ENCODE data around the gene FAM199X. TPM values are rescaled to one million over a fixed set of nuclear protein-coding genes. Genes with fewer than 3 reads are reported as not detected.

FAM199X gene
- total and polyA plus RNA-seq, 2 donors (not counting 3 experiments of a cell fraction or from before 2014, with no cell fraction given) = 4.0 to 16.8 TPM

- Histone ChIP-seq H3K79me2 (ENCODE audit: control insufficient read depth, insufficient read depth, low read length) (peaks cover 2% of the 10 kb centered on the region), H3K9me1 (replicated peaks; ENCODE audit: control insufficient read depth, extremely low read depth, insufficient read depth, low read length) (no peaks in the 10 kb centered on the region), H3K27ac (ENCODE audit: insufficient read depth, low read depth, low read length) (no peak overlapping the region), H3K4me3 (replicated peaks in 1 of 3; ENCODE audit: insufficient read depth in 1 of 3, low read depth in 1 of 3, low read length in 3 of 3) (no peak overlapping the region), H4K20me1 (replicated peaks; ENCODE audit: control insufficient read depth, extremely low read depth, insufficient read depth, low read length) (no peaks in the 10 kb centered on the region), H3K4me2 (ENCODE audit: insufficient read depth, low read length) (no peak overlapping the region), H3K27me3 (ENCODE audit: control insufficient read depth in 2 of 2, insufficient read depth in 2 of 2, low read length in 2 of 2) (no peaks in the 10 kb centered on the region), H3K4me1 (ENCODE audit: control insufficient read depth, extremely low read depth, insufficient read depth, low read length) (no peaks in the 10 kb centered on the region), H3K9me3 (replicated peaks; ENCODE audit: control insufficient read depth, insufficient read depth, low read length) (no peaks in the 10 kb centered on the region), H2AFZ (ENCODE audit: low read depth, low read length) (no peak overlapping the region), H3K36me3 (ENCODE audit: control insufficient read depth in 2 of 2, extremely low read depth in 1 of 2, insufficient read depth in 2 of 2, low read length in 2 of 2) (peaks cover 0 to 3% of the 10 kb centered on the region in 2 experiments), H3K9ac (replicated peaks; ENCODE audit: extremely low read depth, insufficient read depth, low read length) (no peak overlapping the region)
- dilution Hi-C loops (cut with MboI; ENCODE audit: extremely low pct_ligation_motif_present, low sequenced_read_pairs) (no loop called here), intact Hi-C loops (cut with micrococcal nuclease) (no loop called here)
- POLR2A ChIA-PET = no interaction called here
- CTCF ChIA-PET = no interaction called here
- FAIRE-seq (no peak), DNase-seq (ENCODE audit: low read depth, low spot score) (no peak)
- no TSS peak for BruUV-seq (replicated peaks)
- TF ChIP-seq FOS (IDR thresholded peaks at IDR 0.05; ENCODE audit: borderline replicate concordance, insufficient read depth, low read length) (no peak), EZH2 (IDR thresholded peaks at IDR 0.05; ENCODE audit: borderline replicate concordance, low read depth, low read length, severe bottlenecking) (no peak), GATA2 (IDR thresholded peaks at IDR 0.05; ENCODE audit: insufficient read depth, insufficient read length, low read depth, low read length) (no peak), JUN (IDR thresholded peaks at IDR 0.05; ENCODE audit: borderline replicate concordance, insufficient read depth, insufficient read length, low read depth) (no peak), CTCF (IDR thresholded peaks at IDR 0.05; ENCODE audit: extremely low read depth in 1 of 2, insufficient read depth in 1 of 2, low read depth in 1 of 2, low read length in 2 of 2) (no peak), MYC (IDR thresholded peaks at IDR 0.05; ENCODE audit: low read depth, low read length) (no peak), MAX (IDR thresholded peaks at IDR 0.05; ENCODE audit: insufficient read depth, insufficient read length) (no peak), POLR2A (IDR thresholded peaks at IDR 0.05; ENCODE audit: low read depth, low read length) (no peak)
These were observed 35.4 kb upstream of the FAM199X start for GRCh38 chrX:104130808-104131207.
